GM18873 (cell line): ENCODE results near the gene ARHGAP8.
"Not testable (repeated sequence)": the region's sequence is repeated elsewhere in the genome, so short reads cannot be mapped to it uniquely, and the experiment has no call there.

Experiments
- ATAC-seq: cut with Tn5 transposase; IDR thresholded peaks from one replicate; pipeline ENCODE4 v1.9.1; 2021; ENCODE audit warnings: mild to moderate bottlenecking, moderate library complexity, moderate number of reproducible peaks; ENCODE audit not compliant: unreplicated experiment, low FRiP score

Gene ARHGAP8

DNA sequence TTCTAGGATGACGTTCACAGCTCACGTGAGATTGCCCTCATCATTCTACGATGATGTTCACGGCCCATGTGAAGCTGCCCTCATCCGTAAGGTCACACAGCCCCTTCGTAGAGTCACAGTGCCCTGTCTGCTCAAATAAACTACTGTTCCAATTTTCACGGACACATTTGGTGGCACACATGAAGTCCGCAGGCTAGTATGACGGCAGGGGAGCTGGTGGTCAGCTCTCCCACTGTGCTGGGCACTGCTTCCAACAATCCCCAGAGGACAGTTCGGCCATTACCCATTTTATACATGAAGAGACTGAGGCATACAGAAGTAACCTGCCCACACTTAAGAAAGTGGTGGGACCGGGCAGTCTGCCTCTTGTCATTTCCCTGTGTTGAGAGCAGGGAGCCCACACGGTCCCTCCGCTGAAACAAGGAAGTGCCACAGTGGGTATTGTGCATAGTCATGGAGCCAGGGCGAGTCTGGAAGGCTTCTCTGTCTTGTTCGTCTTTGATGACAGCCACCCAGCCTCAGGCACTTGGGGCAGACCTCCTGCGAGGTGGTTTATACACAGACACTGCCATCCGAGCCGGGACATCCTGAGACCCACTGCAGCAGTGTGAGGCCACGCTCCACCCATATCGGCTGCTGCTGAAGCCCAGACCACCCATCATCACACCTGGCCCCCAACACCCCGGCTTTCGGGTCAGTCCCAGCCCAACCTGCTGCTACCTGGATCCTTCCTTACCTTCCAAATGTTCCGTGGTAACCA lies 143.1 kb downstream of the ARHGAP8 start:
- ATAC-seq, result no peak

DNA sequence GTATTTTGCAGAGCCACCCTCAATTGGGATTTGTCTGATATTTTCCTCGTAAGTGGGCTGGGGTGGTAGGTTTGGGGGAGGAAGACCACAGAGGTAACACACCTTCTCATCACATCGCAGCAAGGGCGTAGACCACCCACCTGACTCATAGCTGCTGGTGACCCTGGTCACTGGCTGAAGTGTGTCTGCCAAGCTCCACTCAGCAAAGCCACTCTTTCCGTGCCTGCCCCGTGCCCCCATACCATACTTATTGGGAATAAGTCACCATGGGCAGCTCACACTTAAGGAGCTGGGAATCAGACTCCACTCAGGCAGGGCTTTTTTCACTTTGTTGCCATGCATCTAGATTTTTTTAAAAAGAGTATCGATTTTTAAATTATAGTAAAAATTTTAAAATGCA lies 145.9 kb downstream of the ARHGAP8 start:
- ATAC-seq, result no peak

DNA sequence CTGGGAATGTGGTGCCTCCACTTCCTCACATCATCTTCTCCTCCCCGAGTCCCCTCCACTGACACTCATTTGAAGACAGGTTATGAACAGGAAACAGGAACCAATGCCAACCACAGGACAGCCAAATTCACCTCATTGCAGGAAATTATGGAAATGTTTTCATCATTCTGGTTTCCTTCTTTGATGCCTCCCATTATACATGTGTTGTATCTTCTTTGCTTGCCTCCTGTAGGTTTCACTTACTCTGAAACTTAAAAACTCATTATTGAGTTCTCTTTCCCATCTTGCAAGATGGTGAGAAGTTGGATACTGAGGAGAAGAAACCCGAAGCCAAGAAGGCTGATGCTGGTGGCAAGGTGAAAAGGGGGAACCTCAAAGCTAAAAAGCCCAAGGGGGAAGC lies 148.9 kb downstream of the ARHGAP8 start:
- ATAC-seq, result no peak

DNA sequence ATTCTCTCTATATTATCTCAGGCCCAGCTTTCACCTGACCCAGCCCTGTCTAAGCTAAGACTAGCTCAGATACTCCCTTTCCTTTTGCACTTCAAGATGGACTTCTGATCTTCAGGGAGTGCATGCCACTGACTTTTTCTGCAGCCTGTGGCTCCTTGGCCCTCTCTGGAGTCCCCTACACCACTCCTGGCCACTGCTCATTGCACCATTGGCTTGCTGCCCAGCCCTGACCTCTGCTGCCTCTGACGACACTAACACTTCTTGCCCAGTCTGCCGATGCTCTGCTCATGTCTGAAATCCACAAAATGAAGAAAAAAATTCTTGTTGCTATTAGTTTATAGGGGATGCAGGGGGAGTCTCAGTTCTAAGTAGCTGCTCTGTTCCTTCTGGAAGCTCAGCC lies 150.8 kb downstream of the ARHGAP8 start:
- ATAC-seq, result not testable (repeated sequence)

DNA sequence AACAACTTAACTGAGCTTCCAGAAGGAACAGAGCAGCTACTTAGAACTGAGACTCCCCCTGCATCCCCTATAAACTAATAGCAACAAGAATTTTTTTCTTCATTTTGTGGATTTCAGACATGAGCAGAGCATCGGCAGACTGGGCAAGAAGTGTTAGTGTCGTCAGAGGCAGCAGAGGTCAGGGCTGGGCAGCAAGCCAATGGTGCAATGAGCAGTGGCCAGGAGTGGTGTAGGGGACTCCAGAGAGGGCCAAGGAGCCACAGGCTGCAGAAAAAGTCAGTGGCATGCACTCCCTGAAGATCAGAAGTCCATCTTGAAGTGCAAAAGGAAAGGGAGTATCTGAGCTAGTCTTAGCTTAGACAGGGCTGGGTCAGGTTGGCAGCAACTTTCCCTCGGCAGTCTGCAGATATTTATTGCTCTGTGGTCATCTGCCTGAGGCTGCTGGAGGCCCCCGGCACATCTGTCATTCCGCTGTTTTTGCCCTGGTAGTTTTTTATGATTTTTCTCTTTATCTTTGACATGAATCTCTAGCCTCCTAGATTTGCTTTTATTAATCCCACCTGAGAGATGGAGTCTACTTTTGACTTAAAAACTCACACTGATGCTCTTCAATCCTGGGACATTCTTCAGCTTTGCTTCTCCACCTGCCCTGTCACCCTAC lies 152.2 kb downstream of the ARHGAP8 start:
- ATAC-seq, result not testable (repeated sequence)

DNA sequence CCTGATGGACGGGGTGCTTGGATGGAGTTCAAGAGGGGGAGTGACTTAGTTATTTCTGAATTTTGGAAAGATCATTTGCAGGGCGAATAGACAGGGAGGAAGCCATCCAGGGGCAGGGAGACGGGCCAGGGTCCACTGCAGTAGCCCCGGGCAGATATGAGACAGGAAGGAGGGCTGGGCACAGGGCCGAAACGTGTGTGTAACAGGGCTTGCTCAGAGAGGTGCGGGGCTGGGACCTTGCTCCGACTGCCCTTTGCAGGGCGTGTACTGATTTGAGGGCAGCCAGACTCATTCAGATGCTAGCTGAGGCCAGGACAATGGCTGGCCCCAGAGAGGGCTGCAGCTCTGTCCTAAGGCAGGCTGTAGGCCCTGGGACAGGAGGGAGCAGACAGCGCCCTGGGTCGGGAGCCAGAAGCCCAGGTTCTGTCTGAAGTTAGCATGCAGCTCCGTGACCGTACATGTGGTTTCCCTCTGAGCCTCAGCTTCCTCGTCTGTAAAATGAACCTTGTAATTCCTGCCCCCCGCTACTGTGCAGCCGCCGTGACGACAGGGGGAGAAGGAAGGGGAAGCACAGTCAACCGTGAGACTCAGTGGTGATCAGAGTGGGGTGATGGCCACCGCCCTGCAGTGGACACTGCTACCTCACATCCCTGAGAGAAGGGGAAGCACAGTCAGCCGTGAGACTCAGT lies 154.0 kb downstream of the ARHGAP8 start:
- no peak for ATAC-seq

DNA sequence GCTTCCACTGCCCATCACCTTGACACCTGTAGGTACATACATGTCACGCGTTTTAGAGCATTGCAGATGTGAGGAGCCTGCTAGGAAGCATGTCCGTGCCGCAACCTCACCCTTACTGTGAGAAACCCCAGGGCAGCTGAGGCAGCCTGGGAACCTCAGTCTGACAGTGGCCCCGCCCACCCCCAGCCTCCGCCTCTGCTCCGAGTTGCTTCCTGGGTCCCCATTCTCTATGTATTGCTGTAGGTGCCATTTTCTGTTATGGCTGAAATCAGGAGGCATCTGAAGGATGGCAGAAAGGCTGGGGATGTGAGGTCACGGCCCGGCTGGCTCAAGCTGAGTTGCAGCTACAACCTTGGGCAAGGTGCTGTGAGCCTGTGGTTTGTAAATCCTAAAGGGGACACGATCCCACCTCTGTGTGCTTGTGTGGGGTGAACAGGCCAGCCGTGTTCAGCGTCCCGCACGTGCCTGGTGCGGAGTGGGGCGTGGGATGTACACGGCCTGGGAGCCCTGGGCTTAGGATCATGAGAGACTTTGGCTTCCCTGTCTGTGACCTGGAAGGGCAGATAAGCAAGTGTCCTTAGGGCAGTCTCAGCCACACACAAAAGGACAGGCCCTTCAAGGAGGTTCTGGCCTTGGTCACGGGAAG lies 154.7 kb downstream of the ARHGAP8 start:
- no peak for ATAC-seq

DNA sequence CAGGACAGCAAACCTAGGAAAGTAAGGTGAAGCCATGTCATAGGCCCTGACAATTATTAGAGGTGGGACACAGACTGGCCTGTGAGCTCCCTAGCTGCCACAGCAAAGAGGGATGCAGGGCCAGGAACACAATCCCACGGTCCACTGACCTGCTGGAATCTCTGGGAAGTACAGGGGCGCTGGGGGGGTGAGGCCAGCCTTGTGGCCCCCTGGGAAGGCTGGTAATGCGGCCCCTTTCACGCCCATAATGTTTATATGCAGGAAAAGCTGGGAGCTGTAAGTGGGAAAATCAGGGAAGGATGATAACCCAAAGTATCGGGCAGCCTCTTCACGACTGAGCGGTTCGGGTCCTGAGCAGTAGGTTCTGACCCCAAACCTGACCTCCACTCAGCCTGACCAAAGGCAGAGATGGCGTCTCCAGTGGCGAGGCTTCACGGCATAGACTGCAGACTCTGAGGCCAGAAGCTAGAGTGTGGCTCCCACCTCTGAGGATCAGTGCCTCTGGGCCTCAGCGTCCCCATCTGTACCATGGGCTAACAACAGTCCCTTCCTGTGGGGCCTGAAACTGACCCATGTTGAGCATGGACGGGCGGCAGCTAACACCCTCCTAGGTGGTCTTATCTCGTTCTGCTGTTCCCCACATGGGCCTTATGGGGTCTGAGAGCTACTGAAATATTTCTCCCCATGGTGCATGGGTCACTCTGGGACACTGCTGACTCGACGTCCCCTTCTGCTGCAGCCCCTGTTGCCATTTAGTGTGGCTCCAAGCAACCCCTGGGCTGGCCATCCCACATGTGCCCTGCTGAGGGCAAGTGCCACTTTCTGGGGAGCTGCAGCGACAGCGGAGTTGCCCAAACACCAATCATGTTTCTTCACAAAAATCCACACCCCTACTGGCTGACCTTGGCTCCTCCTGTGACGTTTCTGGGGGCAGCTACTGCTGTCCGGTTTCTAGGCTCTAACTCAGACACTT lies 155.7 kb downstream of the ARHGAP8 start:
- ATAC-seq, result no peak

DNA sequence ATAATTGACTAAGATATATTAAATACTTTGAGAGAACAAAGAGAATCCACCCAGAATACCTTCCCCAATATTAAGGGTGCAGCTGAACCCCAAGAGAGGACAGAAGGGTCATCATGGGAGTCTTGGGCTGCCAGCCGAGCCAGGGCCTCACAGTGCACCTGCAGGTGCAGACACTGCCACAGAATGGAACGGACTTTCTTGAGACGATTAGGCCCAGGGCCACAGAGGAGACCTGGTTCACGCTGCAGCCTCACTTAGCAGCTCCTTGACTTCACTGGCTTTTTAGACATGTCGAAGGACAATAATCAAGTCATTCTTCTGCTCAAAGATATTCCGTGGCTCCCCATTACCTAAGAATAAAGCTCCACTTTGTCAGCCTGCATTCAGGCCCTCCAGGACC lies 156.9 kb downstream of the ARHGAP8 start:
- no peak for ATAC-seq
